Ascending aorta (tissue), 2 donors: ENCODE data around the gene SMURF2. TPM values are rescaled to one million over a fixed set of nuclear protein-coding genes. Genes with fewer than 3 reads are reported as not detected.
"Not testable (repeated sequence)": the region's sequence is repeated elsewhere in the genome, so short reads cannot be mapped to it uniquely, and the experiment has no call there.

Source experiments
- DNase-seq, 2 donors: peaks; one replicate each; pipeline ENCODE4 v3.0.0-alpha.2; 2019; ENCODE audit warnings: low spot score in 2 of 2
- H3K27ac ChIP-seq, 2 donors: fragments of 200-600 bp; sonication (generic); one replicate each; pipeline ENCODE4 v1.5.1; 2016 to 2017; ENCODE audit warnings: mild to moderate bottlenecking in 1 of 2
- H3K27me3 ChIP-seq: fragments of 200-600 bp; sonication (generic); one replicate; pipeline ENCODE4 v1.5.1; 2017
- H3K36me3 ChIP-seq, 2 donors: fragments of 200-600 bp; sonication (generic); one replicate each; pipeline ENCODE4 v1.5.1; 2016
- H3K4me1 ChIP-seq, 2 donors: fragments of 200-600 bp; sonication (generic); one replicate each; pipeline ENCODE4 v1.5.1; 2016 to 2017; ENCODE audit warnings: mild to moderate bottlenecking in 1 of 2
- H3K4me3 ChIP-seq, 2 donors: fragments of 200-600 bp; sonication (generic); one replicate each; pipeline ENCODE4 v1.5.1; 2016 to 2017; ENCODE audit warnings: mild to moderate bottlenecking in 1 of 2
- H3K9me3 ChIP-seq, 2 donors: fragments of 200-600 bp; sonication (generic); one replicate each; pipeline ENCODE4 v1.5.1; 2016
- CTCF ChIP-seq, 3 experiments: fragments of 200-600 bp in 2 of 3; fragments of 450-650 bp in 1 of 3; sonication (generic) in 2 of 3; IDR thresholded peaks; one replicate each; pipeline ENCODE4 v1.5.1; 2016 to 2019; ENCODE audit warnings: antibody characterized with exemption in 3 of 3, mild to moderate bottlenecking in 1 of 3, moderate library complexity in 1 of 3
- intact Hi-C: fragments of 100-400 bp; cut with DNase I; formaldehyde crosslinking; loops from one replicate; pipeline ENCODE4 v1.15.1; 2023
- total RNA-seq: library from RNA; depleted of rRNA; stranded (reverse); fragments of >200 nt; gene quantifications from one replicate; pipeline ENCODE4 v1.1.0, GENCODE V29; 2016

The SMURF2 gene
- total RNA-seq, 1 donor from 2014 or later, result 17.6 TPM

- DNase-seq, result no peak
- no peaks in the 10 kb centered on the region for H3K9me3 ChIP-seq
- no peak overlapping the region for H3K27ac ChIP-seq
- H3K4me3 ChIP-seq, result no peak overlapping the region
- peaks cover 0 to under 1% of the 10 kb centered on the region in 2 donors for H3K4me1 ChIP-seq
- H3K36me3 ChIP-seq, result no peaks in the 10 kb centered on the region
- TF ChIP-seq CTCF (IDR thresholded peaks at IDR 0.05), result no peak
- no peaks in the 10 kb centered on the region for H3K27me3 ChIP-seq
- intact Hi-C loops, result no loop called here
Observed at GRCh38 chr17:64607862-64608565, 54.1 kb downstream of the SMURF2 start.

- H3K4me3 ChIP-seq, H3K9me3 ChIP-seq, H3K27me3 ChIP-seq, H3K36me3 ChIP-seq, H3K4me1 ChIP-seq, H3K27ac ChIP-seq, DNase-seq, intact Hi-C loops: not testable (repeated sequence)
Observed at GRCh38 chr17:64604532-64604931, 57.6 kb downstream of the SMURF2 start.

DNA sequence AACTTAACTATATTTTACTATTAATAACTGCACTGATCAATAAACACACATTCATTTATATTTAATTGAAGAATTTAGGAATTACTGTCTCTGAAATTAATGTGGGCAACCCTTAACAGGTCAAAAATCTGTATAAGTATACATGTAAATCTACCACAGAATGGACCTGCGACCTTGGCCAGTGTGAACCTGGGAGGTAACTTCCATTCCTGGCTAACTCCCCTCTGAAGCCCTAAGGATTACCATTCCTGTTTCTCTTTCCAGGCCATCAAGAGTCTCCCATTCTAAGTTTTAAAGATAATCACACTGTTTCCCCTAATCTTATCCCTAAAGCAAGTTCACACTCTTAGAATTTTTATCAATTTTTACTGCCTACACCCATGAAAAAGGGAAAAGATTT lies 58.1 kb downstream of the SMURF2 start:
- Histone ChIP-seq H3K36me3 (no peaks in the 10 kb centered on the region), H3K4me1 (no peaks in the 10 kb centered on the region), H3K27ac (no peak overlapping the region), H3K27me3 (no peaks in the 10 kb centered on the region), H3K4me3 (no peak overlapping the region), H3K9me3 (no peaks in the 10 kb centered on the region)
- intact Hi-C loops, result no loop called here
- TF ChIP-seq CTCF (IDR thresholded peaks at IDR 0.05), result no peak
- no peak for DNase-seq

DNA sequence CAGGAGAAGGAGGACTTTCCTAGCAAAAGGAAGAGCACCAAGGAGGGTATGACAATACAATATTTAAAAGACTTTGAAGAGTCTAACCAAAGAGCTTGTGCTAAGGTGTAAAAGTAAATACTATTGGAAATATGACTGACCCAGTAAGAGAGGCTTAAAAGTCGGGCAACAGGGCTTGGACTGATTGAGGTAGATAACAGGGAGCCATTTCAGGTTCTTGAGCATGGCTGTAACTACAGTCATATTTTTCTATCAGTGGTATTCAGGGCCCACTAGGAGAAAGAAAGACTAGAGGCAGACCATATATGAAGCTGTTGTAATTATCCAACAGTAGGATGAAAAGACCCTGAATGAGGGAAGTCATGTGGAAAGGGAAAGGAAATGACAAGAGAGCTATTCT lies 62.3 kb downstream of the SMURF2 start:
- Histone ChIP-seq H3K36me3 (peaks cover 3 to 12% of the 10 kb centered on the region in 2 donors), H3K27ac (no peak overlapping the region), H3K9me3 (no peaks in the 10 kb centered on the region), H3K27me3 (no peaks in the 10 kb centered on the region), H3K4me3 (no peak overlapping the region), H3K4me1 (no peaks in the 10 kb centered on the region)
- intact Hi-C loops, result no loop called here
- no peak for DNase-seq
- TF ChIP-seq CTCF (IDR thresholded peaks at IDR 0.05), result no peak

GRCh38 chr17:64599187-64599676 lies 62.9 kb downstream of the SMURF2 start:
- DNase-seq, result no peak

More at GRCh38 chr17:64599187-64599676, 62.9 kb downstream of the SMURF2 start:
- Histone ChIP-seq H3K27me3 (no peaks in the 10 kb centered on the region), H3K9me3 (no peaks in the 10 kb centered on the region), H3K36me3 (peaks cover 3 to 16% of the 10 kb centered on the region in 2 donors), H3K4me1 (no peaks in the 10 kb centered on the region), H3K4me3 (no peak overlapping the region), H3K27ac (no peak overlapping the region)
- intact Hi-C loops, result no loop called here
- no peak for TF ChIP-seq CTCF (IDR thresholded peaks at IDR 0.05)
